Liver (tissue), 9 donors: Measurements from ENCODE around the gene MESP1. TPM values are rescaled to one million over a fixed set of nuclear protein-coding genes. Genes with fewer than 3 reads are reported as not detected.

ENCODE experiments used
- DNase-seq: peaks from one replicate; pipeline ENCODE4 v3.0.0-alpha.2; 2017; ENCODE audit warnings: low spot score
- H3K27ac ChIP-seq, 2 donors: one replicate each; pipeline ENCODE4 v1.7.0; 2013; ENCODE audit warnings: inconsistent platforms in 2 of 2, low read length in 2 of 2, control low read depth in 1 of 2, low read depth in 1 of 2, mild to moderate bottlenecking in 1 of 2
- H3K27me3 ChIP-seq, 4 donors: one replicate each; pipeline versions ENCODE4 v1.6.1 to v1.7.0; 2013; ENCODE audit warnings: low read length in 3 of 4, inconsistent platforms in 1 of 4, mild to moderate bottlenecking in 1 of 4, moderate library complexity in 1 of 4; ENCODE audit not compliant: control insufficient read depth in 4 of 4, insufficient read depth in 4 of 4
- H3K36me3 ChIP-seq, 4 donors: one replicate each; pipeline versions ENCODE4 v1.6.1 to v1.7.0; 2013; ENCODE audit warnings: low read length in 3 of 4, mild to moderate bottlenecking in 3 of 4, low read depth in 1 of 4, moderate library complexity in 1 of 4; ENCODE audit not compliant: control insufficient read depth in 4 of 4, insufficient read depth in 3 of 4
- H3K4me1 ChIP-seq, 4 donors: one replicate each; pipeline versions ENCODE4 v1.6.1 to v1.7.0; 2013; ENCODE audit warnings: low read length in 3 of 4, mild to moderate bottlenecking in 3 of 4, moderate library complexity in 1 of 4; ENCODE audit not compliant: control insufficient read depth in 4 of 4, insufficient read depth in 4 of 4
- H3K4me3 ChIP-seq, 3 donors: one replicate each; pipeline versions ENCODE4 v1.6.1 to v1.7.0; 2013; ENCODE audit warnings: low read length in 3 of 3, control low read depth in 1 of 3, low read depth in 1 of 3, mild to moderate bottlenecking in 1 of 3
- H3K9ac ChIP-seq, 2 donors: one replicate each; pipeline ENCODE4 v1.7.0; 2013; ENCODE audit warnings: low read length in 2 of 2, mild to moderate bottlenecking in 2 of 2, moderate library complexity in 2 of 2, control low read depth in 1 of 2, low read depth in 1 of 2
- H3K9me3 ChIP-seq, 4 donors: one replicate each; pipeline versions ENCODE4 v1.6.1 to v1.7.0; 2013; ENCODE audit warnings: low read length in 3 of 4; ENCODE audit not compliant: control insufficient read depth in 4 of 4
- EGR1 ChIP-seq, 2 donors: IDR thresholded peaks; 2 replicates each; pipeline ENCODE4 v1.6.1; 2016 to 2018; ENCODE audit warnings: antibody characterized with exemption in 2 of 2, low read depth in 2 of 2
- FOXA1 ChIP-seq: IDR thresholded peaks from 2 replicates; pipeline ENCODE4 v1.6.1; 2016; ENCODE audit warnings: antibody characterized with exemption
- FOXA2 ChIP-seq: IDR thresholded peaks from 2 replicates; pipeline ENCODE4 v1.6.1; 2016; ENCODE audit warnings: antibody characterized with exemption
- GABPA ChIP-seq, 2 donors: IDR thresholded peaks in 1 of 2; conservative IDR thresholded peaks in 1 of 2; 2 replicates each; pipeline ENCODE4 v1.6.1; 2016; ENCODE audit warnings: antibody characterized with exemption in 2 of 2, mild to moderate bottlenecking in 1 of 2, moderate library complexity in 1 of 2
- HNF4A ChIP-seq, 2 donors: conservative IDR thresholded peaks; 2 replicates each; pipeline ENCODE4 v1.6.1; 2016; ENCODE audit warnings: antibody characterized with exemption in 2 of 2, mild to moderate bottlenecking in 2 of 2
- HNF4G ChIP-seq: IDR thresholded peaks from 2 replicates; pipeline ENCODE4 v1.6.1; 2016; ENCODE audit warnings: antibody characterized with exemption
- JUND ChIP-seq, 2 donors: IDR thresholded peaks; 2 replicates each; pipeline ENCODE4 v1.6.1; 2016; ENCODE audit warnings: antibody characterized with exemption in 2 of 2
- NR2F2 ChIP-seq: IDR thresholded peaks from 2 replicates; pipeline ENCODE4 v1.6.1; 2016; ENCODE audit warnings: antibody characterized with exemption
- RXRA ChIP-seq, 2 donors: IDR thresholded peaks; 2 replicates each; pipeline ENCODE4 v1.6.1; 2017 to 2018; ENCODE audit warnings: antibody characterized with exemption in 2 of 2, mild to moderate bottlenecking in 1 of 2
- SP1 ChIP-seq: IDR thresholded peaks from 2 replicates; pipeline ENCODE4 v1.6.1; 2018; ENCODE audit warnings: antibody characterized with exemption, mild to moderate bottlenecking
- TAF1 ChIP-seq: conservative IDR thresholded peaks from 2 replicates; pipeline ENCODE4 v1.6.1; 2016; ENCODE audit warnings: antibody characterized with exemption, mild to moderate bottlenecking
- YY1 ChIP-seq: IDR thresholded peaks from 2 replicates; pipeline ENCODE4 v1.6.1; 2016; ENCODE audit warnings: antibody characterized with exemption, mild to moderate bottlenecking
- WGBS: extraction: QIAGEN DNeasy Blood & Tissue Kit; methylation state at CpG from one replicate; pipeline ENCODE4 v1.1.7; 2013; 5-methylcytosine and 5-hydroxymethylcytosine counted together
- polyA plus RNA-seq, 2 donors: library from polyadenylated mRNA; stranded (reverse) in 1 of 2; unstranded in 1 of 2; fragments of 200-250 nt in 1 of 2; fragments of >200 nt in 1 of 2; fragmentation: Nextera tagmentation in 1 of 2; extraction: Ambion mirVana in 1 of 2; gene quantifications; one replicate each; pipeline versions ENCODE4 v1.2.1 to v1.2.3, GENCODE V29; 2013 to 2015
- total RNA-seq, 2 donors: library from RNA; depleted of rRNA; stranded (reverse); fragments of >200 nt; gene quantifications; one replicate each; pipeline ENCODE4 v1.2.3, GENCODE V29; 2014
- TF ChIP-seq, protein P1 (sequence below): IDR thresholded peaks from 2 replicates; pipeline ENCODE4 v1.6.1; 2016; ENCODE audit warnings: antibody characterized with exemption
- TF ChIP-seq, protein P2 (sequence below): fragments of 150-350 bp; IDR thresholded peaks from 2 replicates; pipeline ENCODE4 v1.5.1; 2017; ENCODE audit warnings: improper control_type of control experiment, low read depth, low read length; ENCODE audit not compliant: missing input control
- TF ChIP-seq, protein P3 (sequence below): IDR thresholded peaks from 2 replicates; pipeline ENCODE4 v1.6.1; 2016; ENCODE audit warnings: antibody characterized with exemption
- TF ChIP-seq, protein P4 (sequence below): IDR thresholded peaks from 2 replicates; pipeline ENCODE4 v1.6.1; 2016; ENCODE audit warnings: antibody characterized with exemption
- TF ChIP-seq, protein P5 (sequence below): IDR thresholded peaks from 2 replicates; pipeline ENCODE4 v1.6.1; 2016; ENCODE audit warnings: antibody characterized with exemption, mild to moderate bottlenecking
- donor health status: healthy.
- donor health status: healthy.
- donor health status: healthy.
- donor health status: healthy.
- donor health status: healthy.

The MESP1 gene
- total and polyA plus RNA-seq, 4 donors = 0.14 to 1.8 (median 0.84) TPM

DNA sequence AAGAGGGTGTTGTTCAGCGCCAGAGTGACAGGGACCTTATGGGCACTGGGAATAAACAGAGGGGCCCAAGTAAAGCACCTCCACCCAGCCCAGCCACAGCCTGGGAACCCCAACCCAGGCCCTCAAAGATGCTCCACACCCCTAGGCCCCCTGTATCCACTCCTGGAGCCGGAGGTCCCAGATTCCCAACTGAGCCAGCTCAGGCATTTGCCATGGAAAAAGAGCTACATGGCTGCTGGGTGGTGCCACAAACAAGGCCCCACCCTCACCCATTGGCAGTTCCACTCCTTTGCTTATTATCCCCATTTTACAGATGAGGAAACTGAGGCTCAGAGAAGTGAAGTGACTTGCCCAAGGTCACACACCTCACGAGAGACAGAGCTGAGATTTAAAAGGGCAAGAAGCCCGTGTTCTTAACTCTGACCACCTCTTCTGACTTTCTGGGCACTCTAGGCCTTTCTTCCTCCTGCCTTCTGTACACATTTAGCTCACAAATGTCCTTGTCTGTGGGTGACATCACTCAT lies 46.7 kb upstream of the MESP1 start:
- peaks cover 22 to 72% (median 47%) of the 10 kb centered on the region in 4 donors for H3K36me3 ChIP-seq
- H3K9me3 ChIP-seq = no peaks in the 10 kb centered on the region
- no peak overlapping the region for H3K9ac ChIP-seq
- H3K27me3 ChIP-seq = no peaks in the 10 kb centered on the region
- DNase-seq = no peak
- H3K4me3 ChIP-seq = no peak overlapping the region
- TF ChIP-seq FOXA2 (no peak), HNF4A (conservative IDR thresholded peaks at IDR 0.05) (no peak), JUND (IDR thresholded peaks at IDR 0.05) (no peak), EGR1 (IDR thresholded peaks at IDR 0.05; ENCODE audit: low read depth in 2 of 2) (no peak), SP1 (no peak), FOXA1 (no peak), RXRA (IDR thresholded peaks at IDR 0.05) (no peak), GABPA (IDR thresholded peaks at IDR 0.05 in 1 of 2, conservative IDR thresholded peaks at IDR 0.05 in 1 of 2) (no peak)
- TF ChIP-seq, protein P1, sequence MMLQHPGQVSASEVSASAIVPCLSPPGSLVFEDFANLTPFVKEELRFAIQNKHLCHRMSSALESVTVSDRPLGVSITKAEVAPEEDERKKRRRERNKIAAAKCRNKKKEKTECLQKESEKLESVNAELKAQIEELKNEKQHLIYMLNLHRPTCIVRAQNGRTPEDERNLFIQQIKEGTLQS = no peak
- TF ChIP-seq, protein P2, sequence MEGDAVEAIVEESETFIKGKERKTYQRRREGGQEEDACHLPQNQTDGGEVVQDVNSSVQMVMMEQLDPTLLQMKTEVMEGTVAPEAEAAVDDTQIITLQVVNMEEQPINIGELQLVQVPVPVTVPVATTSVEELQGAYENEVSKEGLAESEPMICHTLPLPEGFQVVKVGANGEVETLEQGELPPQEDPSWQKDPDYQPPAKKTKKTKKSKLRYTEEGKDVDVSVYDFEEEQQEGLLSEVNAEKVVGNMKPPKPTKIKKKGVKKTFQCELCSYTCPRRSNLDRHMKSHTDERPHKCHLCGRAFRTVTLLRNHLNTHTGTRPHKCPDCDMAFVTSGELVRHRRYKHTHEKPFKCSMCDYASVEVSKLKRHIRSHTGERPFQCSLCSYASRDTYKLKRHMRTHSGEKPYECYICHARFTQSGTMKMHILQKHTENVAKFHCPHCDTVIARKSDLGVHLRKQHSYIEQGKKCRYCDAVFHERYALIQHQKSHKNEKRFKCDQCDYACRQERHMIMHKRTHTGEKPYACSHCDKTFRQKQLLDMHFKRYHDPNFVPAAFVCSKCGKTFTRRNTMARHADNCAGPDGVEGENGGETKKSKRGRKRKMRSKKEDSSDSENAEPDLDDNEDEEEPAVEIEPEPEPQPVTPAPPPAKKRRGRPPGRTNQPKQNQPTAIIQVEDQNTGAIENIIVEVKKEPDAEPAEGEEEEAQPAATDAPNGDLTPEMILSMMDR = no peak
- TF ChIP-seq, protein P3, sequence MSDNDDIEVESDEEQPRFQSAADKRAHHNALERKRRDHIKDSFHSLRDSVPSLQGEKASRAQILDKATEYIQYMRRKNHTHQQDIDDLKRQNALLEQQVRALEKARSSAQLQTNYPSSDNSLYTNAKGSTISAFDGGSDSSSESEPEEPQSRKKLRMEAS = no peak
- no peak overlapping the region for H3K27ac ChIP-seq
- peaks cover 4 to 19% (median 9%) of the 10 kb centered on the region in 4 donors for H3K4me1 ChIP-seq
- WGBS = 96% methylated on average over 4 of the region's 4 CpGs

DNA sequence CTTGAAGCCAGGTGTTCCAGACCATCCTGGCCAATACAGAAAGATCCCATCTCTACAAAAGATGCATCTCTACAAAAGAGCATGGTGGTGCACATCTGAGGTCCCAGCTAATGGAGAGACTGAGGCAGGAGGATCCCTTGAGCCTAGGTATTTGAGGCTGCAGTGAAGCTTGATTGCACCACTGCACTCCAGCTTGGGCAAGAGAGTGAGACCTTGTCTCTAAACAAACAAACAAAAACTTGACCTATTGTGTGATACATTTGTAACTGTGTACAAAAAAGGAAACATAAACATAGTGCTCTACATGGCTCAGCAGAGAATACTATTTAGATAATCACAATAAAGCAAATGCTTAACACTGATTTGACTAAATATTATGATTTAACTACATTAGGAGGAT lies 44.9 kb upstream of the MESP1 start:
- H3K27me3 ChIP-seq = no peaks in the 10 kb centered on the region
- no peak overlapping the region for H3K4me3 ChIP-seq
- TF ChIP-seq YY1 = no peak
- TF ChIP-seq FOXA1 = no peak
- no peak for TF ChIP-seq HNF4G
- TF ChIP-seq EGR1 (IDR thresholded peaks at IDR 0.05; ENCODE audit: low read depth in 2 of 2) = no peak
- no peak for TF ChIP-seq HNF4A (conservative IDR thresholded peaks at IDR 0.05)
- no peak for TF ChIP-seq TAF1
- TF ChIP-seq, protein P1 = no peak
- no peak for TF ChIP-seq RXRA (IDR thresholded peaks at IDR 0.05)
- no peak for TF ChIP-seq JUND (IDR thresholded peaks at IDR 0.05)
- TF ChIP-seq NR2F2 = no peak
- TF ChIP-seq, protein P3 = no peak
- TF ChIP-seq, protein P4, sequence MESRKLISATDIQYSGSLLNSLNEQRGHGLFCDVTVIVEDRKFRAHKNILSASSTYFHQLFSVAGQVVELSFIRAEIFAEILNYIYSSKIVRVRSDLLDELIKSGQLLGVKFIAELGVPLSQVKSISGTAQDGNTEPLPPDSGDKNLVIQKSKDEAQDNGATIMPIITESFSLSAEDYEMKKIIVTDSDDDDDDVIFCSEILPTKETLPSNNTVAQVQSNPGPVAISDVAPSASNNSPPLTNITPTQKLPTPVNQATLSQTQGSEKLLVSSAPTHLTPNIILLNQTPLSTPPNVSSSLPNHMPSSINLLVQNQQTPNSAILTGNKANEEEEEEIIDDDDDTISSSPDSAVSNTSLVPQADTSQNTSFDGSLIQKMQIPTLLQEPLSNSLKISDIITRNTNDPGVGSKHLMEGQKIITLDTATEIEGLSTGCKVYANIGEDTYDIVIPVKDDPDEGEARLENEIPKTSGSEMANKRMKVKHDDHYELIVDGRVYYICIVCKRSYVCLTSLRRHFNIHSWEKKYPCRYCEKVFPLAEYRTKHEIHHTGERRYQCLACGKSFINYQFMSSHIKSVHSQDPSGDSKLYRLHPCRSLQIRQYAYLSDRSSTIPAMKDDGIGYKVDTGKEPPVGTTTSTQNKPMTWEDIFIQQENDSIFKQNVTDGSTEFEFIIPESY = no peak
- TF ChIP-seq, protein P2 = no peak
- TF ChIP-seq FOXA2 = no peak
- TF ChIP-seq, protein P5, sequence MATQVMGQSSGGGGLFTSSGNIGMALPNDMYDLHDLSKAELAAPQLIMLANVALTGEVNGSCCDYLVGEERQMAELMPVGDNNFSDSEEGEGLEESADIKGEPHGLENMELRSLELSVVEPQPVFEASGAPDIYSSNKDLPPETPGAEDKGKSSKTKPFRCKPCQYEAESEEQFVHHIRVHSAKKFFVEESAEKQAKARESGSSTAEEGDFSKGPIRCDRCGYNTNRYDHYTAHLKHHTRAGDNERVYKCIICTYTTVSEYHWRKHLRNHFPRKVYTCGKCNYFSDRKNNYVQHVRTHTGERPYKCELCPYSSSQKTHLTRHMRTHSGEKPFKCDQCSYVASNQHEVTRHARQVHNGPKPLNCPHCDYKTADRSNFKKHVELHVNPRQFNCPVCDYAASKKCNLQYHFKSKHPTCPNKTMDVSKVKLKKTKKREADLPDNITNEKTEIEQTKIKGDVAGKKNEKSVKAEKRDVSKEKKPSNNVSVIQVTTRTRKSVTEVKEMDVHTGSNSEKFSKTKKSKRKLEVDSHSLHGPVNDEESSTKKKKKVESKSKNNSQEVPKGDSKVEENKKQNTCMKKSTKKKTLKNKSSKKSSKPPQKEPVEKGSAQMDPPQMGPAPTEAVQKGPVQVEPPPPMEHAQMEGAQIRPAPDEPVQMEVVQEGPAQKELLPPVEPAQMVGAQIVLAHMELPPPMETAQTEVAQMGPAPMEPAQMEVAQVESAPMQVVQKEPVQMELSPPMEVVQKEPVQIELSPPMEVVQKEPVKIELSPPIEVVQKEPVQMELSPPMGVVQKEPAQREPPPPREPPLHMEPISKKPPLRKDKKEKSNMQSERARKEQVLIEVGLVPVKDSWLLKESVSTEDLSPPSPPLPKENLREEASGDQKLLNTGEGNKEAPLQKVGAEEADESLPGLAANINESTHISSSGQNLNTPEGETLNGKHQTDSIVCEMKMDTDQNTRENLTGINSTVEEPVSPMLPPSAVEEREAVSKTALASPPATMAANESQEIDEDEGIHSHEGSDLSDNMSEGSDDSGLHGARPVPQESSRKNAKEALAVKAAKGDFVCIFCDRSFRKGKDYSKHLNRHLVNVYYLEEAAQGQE = no peak
- no peaks in the 10 kb centered on the region for H3K9me3 ChIP-seq
- H3K4me1 ChIP-seq = peaks cover 0 to 17% (median 7%) of the 10 kb centered on the region in 4 donors
- H3K9ac ChIP-seq = no peak overlapping the region
- H3K27ac ChIP-seq = no peak overlapping the region
- no peak for DNase-seq
- H3K36me3 ChIP-seq = peaks cover 28 to 73% (median 50%) of the 10 kb centered on the region in 4 donors
